Upper lobe of left lung (tissue), 4 donors: ENCODE measurements around the gene AKT1.

ENCODE experiments used
- CTCF ChIP-seq, 6 experiments: fragments of 450-650 bp in 4 of 6; fragments of 200-600 bp in 2 of 6; sonication (generic) in 2 of 6; IDR thresholded peaks; one replicate each; pipeline ENCODE4 v1.5.1; 2016 to 2019; ENCODE audit warnings: antibody characterized with exemption in 6 of 6
- EP300 ChIP-seq, 4 donors: sonication (generic); formaldehyde crosslinking; IDR thresholded peaks; one replicate each; pipeline ENCODE4 v1.5.1; 2017; ENCODE audit warnings: antibody characterized with exemption in 4 of 4, control low read depth in 2 of 4
- POLR2A ChIP-seq, 4 donors: fragments of 450-650 bp; IDR thresholded peaks; one replicate each; pipeline ENCODE4 v1.5.1; 2016 to 2017; ENCODE audit warnings: antibody characterized with exemption in 4 of 4, mild to moderate bottlenecking in 2 of 4
- POLR2AphosphoS5 ChIP-seq, 2 donors: sonication (generic); formaldehyde crosslinking; IDR thresholded peaks; one replicate each; pipeline ENCODE4 v1.5.1; 2017; ENCODE audit warnings: antibody characterized with exemption in 2 of 2

DNA sequence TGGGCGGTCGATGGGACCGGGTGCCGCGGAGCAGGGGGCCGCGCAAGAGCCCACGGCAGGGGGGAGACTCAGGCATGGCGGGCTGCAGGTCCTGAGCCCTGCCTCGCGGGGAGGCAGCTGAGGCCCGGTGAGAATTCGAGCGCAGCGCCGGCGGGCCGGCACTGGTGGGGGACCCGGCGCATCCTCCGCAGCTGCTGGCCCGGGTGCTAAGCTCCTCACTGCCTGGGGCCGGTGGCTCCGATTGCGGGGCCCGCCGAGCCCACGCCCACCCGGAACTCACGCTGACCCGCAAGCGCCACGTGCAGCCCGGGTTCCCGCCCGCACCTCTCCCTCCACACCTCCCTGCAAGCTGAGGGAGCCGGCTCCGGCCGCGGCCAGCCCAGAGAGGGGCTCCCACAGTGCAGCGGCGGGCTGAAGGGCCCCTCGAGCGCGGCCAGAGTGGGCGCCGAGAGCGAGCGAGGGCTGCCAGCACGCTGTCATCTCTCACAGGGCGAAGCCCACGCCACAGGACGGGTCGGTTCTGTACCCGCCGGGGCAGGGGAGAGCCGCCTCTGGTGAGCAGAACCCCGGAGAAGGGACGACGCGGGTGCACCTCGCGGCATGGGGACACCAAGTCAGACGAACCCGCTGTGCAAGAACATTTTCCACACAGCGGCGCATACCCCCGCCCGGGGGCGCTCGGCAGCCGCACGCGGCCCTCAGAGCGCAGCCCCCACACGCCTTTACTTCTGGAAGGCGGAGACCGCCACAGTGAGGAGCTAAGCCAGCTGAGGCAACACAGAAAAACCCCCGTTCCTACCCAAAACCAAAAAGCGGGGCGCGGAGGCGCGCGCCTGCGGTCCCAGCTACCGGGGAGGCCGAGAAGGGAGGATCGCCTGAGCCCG, 43.8 kb downstream of the AKT1 start:
- TF ChIP-seq EP300 (IDR thresholded peaks at IDR 0.05) = no peak
- no peak for TF ChIP-seq CTCF (IDR thresholded peaks at IDR 0.05)
- TF ChIP-seq POLR2A (IDR thresholded peaks at IDR 0.05) = no peak
- TF ChIP-seq POLR2AphosphoS5 (IDR thresholded peaks at IDR 0.05) = no peak
